AG10803 (cell line): ENCODE results near the gene MAVS.
A peak's percentile ranks its signal among the peaks of the same experiment; 100 is the strongest.
"Not testable (repeated sequence)": the region's sequence is repeated elsewhere in the genome, so short reads cannot be mapped to it uniquely, and the experiment has no call there.

Source experiments
- DNase-seq: peaks from one replicate; pipeline ENCODE4 v3.0.0; 2010; ENCODE audit warnings: low read depth
- H3K4me3 ChIP-seq: 2 replicates; pipeline ENCODE4 v1.5.1; 2011; ENCODE audit warnings: mild to moderate bottlenecking, low read length, control low read depth
- TF ChIP-seq, protein P1 (sequence below): conservative IDR thresholded peaks from 2 replicates; pipeline ENCODE4 v1.5.1; 2011; ENCODE audit warnings: mild to moderate bottlenecking, low read length, control low read depth, inconsistent platforms

MAVS gene

GRCh38 chr20:3874194-3874844 is 27.7 kb downstream of the MAVS start:
- H3K4me3 ChIP-seq, result no peak overlapping the region
- DNase-seq, result no peak
- TF ChIP-seq, protein P1, sequence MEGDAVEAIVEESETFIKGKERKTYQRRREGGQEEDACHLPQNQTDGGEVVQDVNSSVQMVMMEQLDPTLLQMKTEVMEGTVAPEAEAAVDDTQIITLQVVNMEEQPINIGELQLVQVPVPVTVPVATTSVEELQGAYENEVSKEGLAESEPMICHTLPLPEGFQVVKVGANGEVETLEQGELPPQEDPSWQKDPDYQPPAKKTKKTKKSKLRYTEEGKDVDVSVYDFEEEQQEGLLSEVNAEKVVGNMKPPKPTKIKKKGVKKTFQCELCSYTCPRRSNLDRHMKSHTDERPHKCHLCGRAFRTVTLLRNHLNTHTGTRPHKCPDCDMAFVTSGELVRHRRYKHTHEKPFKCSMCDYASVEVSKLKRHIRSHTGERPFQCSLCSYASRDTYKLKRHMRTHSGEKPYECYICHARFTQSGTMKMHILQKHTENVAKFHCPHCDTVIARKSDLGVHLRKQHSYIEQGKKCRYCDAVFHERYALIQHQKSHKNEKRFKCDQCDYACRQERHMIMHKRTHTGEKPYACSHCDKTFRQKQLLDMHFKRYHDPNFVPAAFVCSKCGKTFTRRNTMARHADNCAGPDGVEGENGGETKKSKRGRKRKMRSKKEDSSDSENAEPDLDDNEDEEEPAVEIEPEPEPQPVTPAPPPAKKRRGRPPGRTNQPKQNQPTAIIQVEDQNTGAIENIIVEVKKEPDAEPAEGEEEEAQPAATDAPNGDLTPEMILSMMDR, result no peak

DNA sequence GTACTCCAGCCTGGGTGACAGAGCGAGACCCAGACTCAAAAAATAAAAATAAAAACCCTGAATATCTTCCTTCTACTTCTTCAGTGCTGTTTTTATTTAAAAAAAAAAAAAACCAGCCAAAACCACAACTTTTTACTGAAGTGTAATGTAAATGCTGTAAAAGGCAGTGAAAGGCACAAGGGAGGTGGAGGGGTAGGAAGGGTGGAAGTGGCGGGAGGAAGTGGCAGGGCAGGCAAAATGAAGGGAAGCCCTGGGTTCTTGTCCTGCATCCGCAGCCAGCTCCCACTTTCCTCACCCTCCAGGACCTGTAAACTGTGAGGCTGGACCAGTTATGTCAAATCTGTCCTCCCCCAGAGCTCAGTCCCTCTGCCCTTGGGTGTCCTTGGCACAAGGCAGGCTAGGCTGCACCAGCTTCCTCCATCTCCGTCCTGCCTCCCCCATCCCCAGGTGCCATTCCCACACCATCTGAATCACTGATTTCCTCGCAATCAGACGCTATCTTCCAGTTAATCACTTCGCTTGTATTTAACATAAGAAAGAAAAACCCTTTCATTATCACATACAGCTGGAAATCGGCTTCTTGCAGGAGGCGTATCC is 28.8 kb downstream of the MAVS start:
- no peak overlapping the region for H3K4me3 ChIP-seq
- no peak for DNase-seq

DNA sequence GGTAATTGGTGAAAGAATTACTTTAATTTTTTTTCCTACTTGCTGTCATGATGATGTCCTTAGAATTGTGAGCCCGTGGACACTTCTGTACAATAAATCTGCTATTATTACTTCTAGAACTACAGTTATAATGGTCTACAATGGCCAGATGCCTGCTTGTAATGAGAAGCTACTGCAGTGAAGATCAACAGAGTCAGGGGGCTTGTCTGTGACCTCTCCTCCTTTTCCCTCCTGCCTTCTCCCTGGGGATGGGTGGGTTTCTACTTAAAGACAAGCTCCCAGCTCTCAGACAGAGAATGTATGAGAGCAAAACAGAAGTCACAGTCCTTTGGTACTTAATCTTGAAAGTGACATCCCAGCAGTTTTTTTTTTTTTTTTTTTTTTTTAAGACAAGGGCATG is 29.4 kb downstream of the MAVS start:
- no peak for DNase-seq
- TF ChIP-seq, protein P1, result no peak
- no peak overlapping the region for H3K4me3 ChIP-seq

More for the DNA sequence above, 28.8 kb downstream of the MAVS start:
- TF ChIP-seq, protein P1, result no peak

DNA sequence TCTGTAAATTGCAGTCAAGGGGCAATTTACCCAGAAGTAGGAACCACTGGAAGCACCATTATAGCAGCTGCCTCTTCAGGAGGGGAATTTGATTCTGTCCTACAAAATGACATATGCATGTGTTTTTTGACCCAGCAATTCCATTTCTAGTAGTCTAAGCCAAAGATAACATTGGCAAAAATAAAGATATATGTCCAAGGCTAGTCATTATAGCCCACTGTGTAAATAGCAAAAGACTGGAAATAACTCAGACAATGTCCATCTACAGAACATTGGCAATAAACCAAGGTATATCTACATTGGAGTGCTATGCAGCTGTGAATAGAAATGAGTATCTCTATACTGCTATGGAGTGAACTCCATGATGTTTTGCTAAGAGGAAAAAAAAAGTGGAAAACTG is 30.0 kb downstream of the MAVS start:
- TF ChIP-seq, protein P1, result no peak
- DNase-seq, result no peak
- H3K4me3 ChIP-seq, result no peak overlapping the region

GRCh38 chr20:3878921-3879274 is 32.3 kb downstream of the MAVS start:
- not testable (repeated sequence) for H3K4me3 ChIP-seq, DNase-seq

GRCh38 chr20:3885715-3886114 is 39.1 kb downstream of the MAVS start:
- no peak for DNase-seq

DNA sequence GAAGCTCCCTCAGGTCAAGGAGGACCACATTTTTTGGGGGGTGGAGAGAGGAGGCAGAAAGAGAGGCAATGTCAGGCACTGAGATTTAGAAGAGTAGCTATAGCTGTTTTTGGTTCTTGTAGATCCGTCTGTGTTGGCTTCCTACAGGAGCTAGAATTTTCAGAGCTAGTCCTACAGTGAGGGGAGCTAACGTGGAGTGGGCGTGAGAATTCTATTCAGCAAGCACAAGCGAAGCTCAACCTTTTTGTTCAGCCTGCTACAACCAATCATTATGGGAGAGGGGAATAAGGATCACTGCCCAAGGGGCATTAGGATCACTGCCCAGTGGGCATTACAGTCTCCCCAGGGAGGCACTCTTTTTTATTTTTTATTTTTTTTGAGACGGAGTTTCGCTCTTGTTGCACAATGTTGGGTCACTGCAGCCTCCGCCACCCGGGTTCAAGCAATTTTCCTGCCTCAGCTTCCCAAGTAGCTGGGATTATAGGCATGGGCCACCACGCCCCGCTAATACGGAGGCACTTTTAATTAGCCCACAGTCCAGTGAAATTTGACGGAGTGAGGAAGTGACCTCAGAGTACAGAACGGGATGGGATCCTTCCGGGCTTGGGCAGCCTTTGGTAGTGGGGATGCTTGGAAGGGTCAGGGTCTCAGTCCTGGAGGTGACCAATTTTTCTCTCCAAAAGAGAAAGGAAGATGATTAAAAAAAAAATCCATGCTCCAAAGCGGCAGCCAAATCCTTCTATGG is 41.4 kb downstream of the MAVS start:
- peak; percentile 41 for DNase-seq
- peak overlapping the region; percentile 77 for H3K4me3 ChIP-seq
- TF ChIP-seq, protein P1, result no peak

More at GRCh38 chr20:3885715-3886114, 39.1 kb downstream of the MAVS start:
- TF ChIP-seq, protein P1, result no peak
- H3K4me3 ChIP-seq, result no peak overlapping the region
